Lower lobe of right lung (tissue), 2 donors: Measurements from ENCODE around the gene FBXW5. TPM values are rescaled to one million over a fixed set of nuclear protein-coding genes. Genes with fewer than 3 reads are reported as not detected.

Source experiments
- ATAC-seq, 2 donors: fragments of 200-7000 bp; cut with Tn5 transposase; one replicate each; pipeline ENCODE4 v1.9.1; 2020 to 2022; ENCODE audit warnings: mild to moderate bottlenecking in 2 of 2, moderate library complexity in 2 of 2
- DNase-seq: peaks from one replicate; pipeline ENCODE4 v3.0.0-alpha.2; 2020
- H3K27ac ChIP-seq: fragments of 200-600 bp; one replicate; pipeline ENCODE4 v1.8.0; 2022
- H3K27me3 ChIP-seq: fragments of 200-600 bp; one replicate; pipeline ENCODE4 v1.8.0; 2022; ENCODE audit warnings: low read depth
- H3K36me3 ChIP-seq: fragments of 200-600 bp; one replicate; pipeline ENCODE4 v1.8.0; 2022; ENCODE audit warnings: mild to moderate bottlenecking
- H3K4me1 ChIP-seq: fragments of 200-600 bp; one replicate; pipeline ENCODE4 v1.8.0; 2022
- H3K4me3 ChIP-seq: fragments of 200-600 bp; one replicate; pipeline ENCODE4 v1.8.0; 2022; ENCODE audit warnings: mild to moderate bottlenecking
- H3K9me3 ChIP-seq: fragments of 200-600 bp; one replicate; pipeline ENCODE4 v1.8.0; 2022
- CTCF ChIP-seq: fragments of 200-600 bp; IDR thresholded peaks from one replicate; pipeline ENCODE4 v1.8.0; 2022; ENCODE audit warnings: antibody characterized with exemption, mild to moderate bottlenecking
- intact Hi-C: fragments of 100-400 bp; cut with DNase I; formaldehyde crosslinking; loops from one replicate; pipeline ENCODE4 v1.11.0; 2022
- total RNA-seq: library from RNA; stranded (reverse); fragmentation: NEBNext Ultra II Directional; extraction: Animal tissue kit (Norgen Biotek cat#: 25700); gene quantifications from one replicate; pipeline ENCODE4 v1.2.1, GENCODE V29; 2021
- donor health status: DM: no; HTN: yes; CAD: no; lungs with severe emphysema.

FBXW5 gene
- total RNA-seq, 1 donor from 2014 or later: 83.2 TPM

- H3K27me3 ChIP-seq: no peaks in the 10 kb centered on the region
- peak overlapping the region; percentile 28 for H3K4me3 ChIP-seq
- peaks cover 43% of the 10 kb centered on the region for H3K4me1 ChIP-seq
- no peak for ATAC-seq
- no peak for DNase-seq
- no peak for TF ChIP-seq CTCF
- peak overlapping the region; percentile 66 for H3K27ac ChIP-seq
- H3K9me3 ChIP-seq: no peaks in the 10 kb centered on the region
- H3K36me3 ChIP-seq: no peaks in the 10 kb centered on the region
- intact Hi-C loops: no loop called here
Observed at GRCh38 chr9:136974817-136975535, 30.4 kb upstream of the FBXW5 start.

- intact Hi-C loops: no loop called here
- DNase-seq: no peak
- peaks cover 43% of the 10 kb centered on the region for H3K4me1 ChIP-seq
- TF ChIP-seq CTCF: no peak
- no peaks in the 10 kb centered on the region for H3K27me3 ChIP-seq
- no peaks in the 10 kb centered on the region for H3K36me3 ChIP-seq
- ATAC-seq: no peak
- no peaks in the 10 kb centered on the region for H3K9me3 ChIP-seq
- peak overlapping the region; percentile 31 for H3K27ac ChIP-seq
- H3K4me3 ChIP-seq: no peak overlapping the region
Observed at GRCh38 chr9:136973618-136974617, 29.4 kb upstream of the FBXW5 start.

- H3K4me3 ChIP-seq: no peak overlapping the region
- H3K27ac ChIP-seq: no peak overlapping the region
- H3K36me3 ChIP-seq: no peaks in the 10 kb centered on the region
- no peaks in the 10 kb centered on the region for H3K9me3 ChIP-seq
- TF ChIP-seq CTCF: no peak
- H3K4me1 ChIP-seq: peaks cover 40% of the 10 kb centered on the region
- intact Hi-C loops: no loop called here
- DNase-seq (no peak), ATAC-seq (no peak)
- H3K27me3 ChIP-seq: no peaks in the 10 kb centered on the region
Observed at GRCh38 chr9:136972743-136973142, 28.2 kb upstream of the FBXW5 start.

GRCh38 chr9:136972335-136972734 lies 27.8 kb upstream of the FBXW5 start:
- no peak for DNase-seq
- H3K36me3 ChIP-seq: no peaks in the 10 kb centered on the region
- no peak for TF ChIP-seq CTCF
- H3K4me3 ChIP-seq: no peak overlapping the region
- no peak for ATAC-seq
- no peak overlapping the region for H3K27ac ChIP-seq
- peaks cover 36% of the 10 kb centered on the region for H3K4me1 ChIP-seq
- intact Hi-C loops: no loop called here
- H3K27me3 ChIP-seq: no peaks in the 10 kb centered on the region
- no peaks in the 10 kb centered on the region for H3K9me3 ChIP-seq

- ATAC-seq (no peak), DNase-seq (no peak)
- no peaks in the 10 kb centered on the region for H3K36me3 ChIP-seq
- no peaks in the 10 kb centered on the region for H3K9me3 ChIP-seq
- intact Hi-C loops: no loop called here
- TF ChIP-seq CTCF: no peak
- peaks cover 30% of the 10 kb centered on the region for H3K4me1 ChIP-seq
- H3K27me3 ChIP-seq: no peaks in the 10 kb centered on the region
- no peak overlapping the region for H3K4me3 ChIP-seq
- H3K27ac ChIP-seq: no peak overlapping the region
Observed at GRCh38 chr9:136971746-136972145, 27.2 kb upstream of the FBXW5 start.
